Mesenchymal stem cell (in vitro differentiated cells and primary cell): ENCODE measurements around the gene TCF19.
A peak's percentile ranks its signal among the peaks of the same experiment; 100 is the strongest.

Experiments used
- DNase-seq: peaks from one replicate; pipeline ENCODE4 v3.0.0-alpha.2; 2013
- H2AFZ ChIP-seq: one replicate; pipeline ENCODE4 v1.6.1; 2013; ENCODE audit warnings: low read depth, mild to moderate bottlenecking, control low read depth, inconsistent platforms, low read length, moderate library complexity
- H2AK5ac ChIP-seq: 2 replicates; pipeline ENCODE4 v1.6.1; 2013; ENCODE audit warnings: low read length, moderate library complexity, mild to moderate bottlenecking, inconsistent platforms; ENCODE audit not compliant: severe bottlenecking
- H2BK120ac ChIP-seq: one replicate; pipeline ENCODE4 v1.6.1; 2013; ENCODE audit warnings: low read depth, mild to moderate bottlenecking, inconsistent platforms, low read length, moderate library complexity
- H2BK12ac ChIP-seq, 2 experiments: one replicate each; pipeline ENCODE4 v1.6.1; 2013; ENCODE audit warnings: inconsistent platforms in 2 of 2, low read length in 2 of 2, mild to moderate bottlenecking in 2 of 2, moderate library complexity in 2 of 2, control low read depth in 1 of 2
- H2BK15ac ChIP-seq: one replicate; pipeline ENCODE4 v1.6.1; 2013; ENCODE audit warnings: mild to moderate bottlenecking, low read depth, inconsistent platforms; ENCODE audit not compliant: poor library complexity, severe bottlenecking
- H2BK5ac ChIP-seq: 2 replicates; pipeline ENCODE4 v1.6.1; 2013; ENCODE audit warnings: low read depth, mild to moderate bottlenecking, low read length, control low read depth, inconsistent platforms; ENCODE audit not compliant: poor library complexity, severe bottlenecking
- H3K14ac ChIP-seq, 2 experiments: one replicate each; pipeline ENCODE4 v1.6.1; 2013; ENCODE audit warnings: inconsistent platforms in 2 of 2, low read length in 2 of 2, control low read depth in 1 of 2, mild to moderate bottlenecking in 1 of 2, moderate library complexity in 1 of 2
- H3K18ac ChIP-seq, 2 experiments: one replicate each; pipeline ENCODE4 v1.6.1; 2013; ENCODE audit warnings: inconsistent platforms in 2 of 2, low read length in 2 of 2, control low read depth in 1 of 2, low read depth in 1 of 2, mild to moderate bottlenecking in 1 of 2
- H3K23ac ChIP-seq, 2 experiments: one replicate each; pipeline ENCODE4 v1.6.1; 2013; ENCODE audit warnings: inconsistent platforms in 2 of 2, low read length in 2 of 2, mild to moderate bottlenecking in 2 of 2, moderate library complexity in 2 of 2, control low read depth in 1 of 2
- H3K27ac ChIP-seq: 2 replicates; pipeline ENCODE4 v1.5.1; 2013; ENCODE audit warnings: mild to moderate bottlenecking, moderate library complexity, low read length, control low read depth, inconsistent platforms; ENCODE audit not compliant: poor library complexity, severe bottlenecking
- H3K27me3 ChIP-seq, 2 experiments: 2 replicates each; pipeline versions ENCODE4 v1.6.1 to v1.7.0; 2013; ENCODE audit warnings: low read length in 2 of 2, mild to moderate bottlenecking in 2 of 2, moderate library complexity in 2 of 2, control low read depth in 1 of 2, inconsistent platforms in 1 of 2; ENCODE audit not compliant: control insufficient read depth in 1 of 2, insufficient read depth in 1 of 2
- H3K36me3 ChIP-seq, 2 experiments: 2 replicates each; pipeline versions ENCODE4 v1.6.1 to v1.7.0; 2013; ENCODE audit warnings: low read length in 2 of 2, control low read depth in 1 of 2, inconsistent platforms in 1 of 2, low read depth in 1 of 2, mild to moderate bottlenecking in 1 of 2; ENCODE audit not compliant: insufficient read depth in 2 of 2, control insufficient read depth in 1 of 2
- H3K4ac ChIP-seq, 2 experiments: one replicate each; pipeline ENCODE4 v1.6.1; 2013; ENCODE audit warnings: inconsistent platforms in 2 of 2, low read length in 2 of 2, mild to moderate bottlenecking in 2 of 2, moderate library complexity in 2 of 2, control low read depth in 1 of 2, low read depth in 1 of 2
- H3K4me1 ChIP-seq: 2 replicates; pipeline ENCODE4 v1.6.1; 2013; ENCODE audit warnings: low read depth, low read length, control low read depth; ENCODE audit not compliant: control insufficient read depth, insufficient read depth
- H3K4me2 ChIP-seq: 2 replicates; pipeline ENCODE4 v1.6.1; 2013; ENCODE audit warnings: low read length, mild to moderate bottlenecking, inconsistent platforms; ENCODE audit not compliant: poor library complexity, severe bottlenecking
- H3K4me3 ChIP-seq, 2 experiments: 2 replicates each; pipeline versions ENCODE4 v1.5.1 to v1.7.0; 2013; ENCODE audit warnings: low read length in 2 of 2, mild to moderate bottlenecking in 2 of 2, control low read depth in 1 of 2, low read depth in 1 of 2; ENCODE audit not compliant: insufficient read depth in 1 of 2
- H3K79me1 ChIP-seq: replicated peaks from 2 replicates; pipeline ENCODE4 v1.6.1; 2013; ENCODE audit warnings: mild to moderate bottlenecking, control low read depth, low read length, inconsistent platforms; ENCODE audit not compliant: poor library complexity, severe bottlenecking
- H3K9ac ChIP-seq: 2 replicates; pipeline ENCODE4 v1.7.0; 2013; ENCODE audit warnings: mild to moderate bottlenecking, low read length, moderate library complexity
- H3K9me3 ChIP-seq: 2 replicates; pipeline ENCODE4 v1.7.0; 2013; ENCODE audit warnings: mild to moderate bottlenecking, low read length; ENCODE audit not compliant: control insufficient read depth
- H4K8ac ChIP-seq: one replicate; pipeline ENCODE4 v1.6.1; 2013; ENCODE audit warnings: inconsistent platforms, mild to moderate bottlenecking, low read length, moderate library complexity
- H4K91ac ChIP-seq: one replicate; pipeline ENCODE4 v1.6.1; 2013; ENCODE audit warnings: mild to moderate bottlenecking, low read length, inconsistent platforms
- WGBS: methylation state at CpG from one replicate; pipeline ENCODE4 v1.1.7; 2013; ENCODE audit warnings: mixed read lengths; 5-methylcytosine and 5-hydroxymethylcytosine counted together

TCF19 gene

GRCh38 chr6:31158863-31159855, 770 bp downstream of the TCF19 start:
- no peak overlapping the region for H3K18ac ChIP-seq
- no peak overlapping the region for H3K4ac ChIP-seq
- H4K91ac ChIP-seq = no peak overlapping the region
- H4K8ac ChIP-seq = no peak overlapping the region
- H3K9me3 ChIP-seq = no peaks in the 10 kb centered on the region
- H3K9ac ChIP-seq = peak overlapping the region; percentile 65
- no peak overlapping the region for H2BK5ac ChIP-seq
- DNase-seq = peak; percentile 13
- H3K27me3 ChIP-seq = no peaks in the 10 kb centered on the region
- no peak overlapping the region for H2AK5ac ChIP-seq
- H3K4me2 ChIP-seq = peak overlapping the region; percentile 89
- H3K27ac ChIP-seq = peak overlapping the region; percentile 3
- H3K36me3 ChIP-seq = peaks cover 26 to 27% of the 10 kb centered on the region in 2 experiments
- no peak overlapping the region for H3K14ac ChIP-seq
- no peak overlapping the region for H2BK15ac ChIP-seq
- 14% methylated on average over 33 of the region's 35 CpGs for WGBS
- no peak overlapping the region for H2BK120ac ChIP-seq
- peaks cover 33% of the 10 kb centered on the region for H3K79me1 ChIP-seq
- peaks cover 14% of the 10 kb centered on the region for H3K4me1 ChIP-seq
- no peak overlapping the region for H2BK12ac ChIP-seq
- H2AFZ ChIP-seq = peak overlapping the region; percentile 21
- H3K23ac ChIP-seq = no peak overlapping the region
- peak overlapping the region; percentile 74 to 90 for H3K4me3 ChIP-seq

GRCh38 chr6:31161216-31162126, 3.1 kb downstream of the TCF19 start:
- Histone ChIP-seq H2BK15ac (no peak overlapping the region), H2AK5ac (no peak overlapping the region), H3K9ac (no peak overlapping the region), H2AFZ (no peak overlapping the region), H3K9me3 (no peaks in the 10 kb centered on the region), H3K27me3 (no peaks in the 10 kb centered on the region), H4K91ac (no peak overlapping the region), H4K8ac (no peak overlapping the region), H3K14ac (no peak overlapping the region), H3K79me1 (peaks cover 30% of the 10 kb centered on the region), H3K36me3 (peaks cover 10 to 32% of the 10 kb centered on the region in 2 experiments), H3K4me1 (peaks cover 14% of the 10 kb centered on the region), H3K4ac (no peak overlapping the region), H2BK5ac (no peak overlapping the region), H3K27ac (no peak overlapping the region), H3K23ac (no peak overlapping the region), H2BK12ac (no peak overlapping the region), H2BK120ac (no peak overlapping the region), H3K18ac (no peak overlapping the region), H3K4me3 (no peak overlapping the region), H3K4me2 (no peak overlapping the region)
- DNase-seq = no peak
- 97% methylated on average over 19 of the region's 19 CpGs for WGBS

GRCh38 chr6:31162463-31163165, 4.2 kb downstream of the TCF19 start:
- H3K18ac ChIP-seq = no peak overlapping the region
- H2BK120ac ChIP-seq = no peak overlapping the region
- H3K4ac ChIP-seq = no peak overlapping the region
- no peak overlapping the region for H3K27ac ChIP-seq
- H2BK5ac ChIP-seq = no peak overlapping the region
- no peak overlapping the region for H2BK15ac ChIP-seq
- peaks cover 10 to 32% of the 10 kb centered on the region in 2 experiments for H3K36me3 ChIP-seq
- H3K14ac ChIP-seq = no peak overlapping the region
- peaks cover 7% of the 10 kb centered on the region for H3K4me1 ChIP-seq
- no peak overlapping the region for H4K91ac ChIP-seq
- H3K79me1 ChIP-seq = peaks cover 20% of the 10 kb centered on the region
- no peak overlapping the region for H2AFZ ChIP-seq
- no peak overlapping the region for H3K9ac ChIP-seq
- WGBS = 95% methylated on average over 11 of the region's 13 CpGs
- no peaks in the 10 kb centered on the region for H3K27me3 ChIP-seq
- no peak overlapping the region for H3K4me2 ChIP-seq
- H2BK12ac ChIP-seq = no peak overlapping the region
- no peak overlapping the region for H2AK5ac ChIP-seq
- DNase-seq = no peak
- no peak overlapping the region for H3K23ac ChIP-seq
- no peak overlapping the region for H3K4me3 ChIP-seq
- no peak overlapping the region for H4K8ac ChIP-seq
- no peaks in the 10 kb centered on the region for H3K9me3 ChIP-seq
